ENCODE measurements around the gene PIP5K1B.

The PIP5K1B gene

GRCh38 chr9:68867066-68867465 lies 162.0 kb downstream of the PIP5K1B start:
- no peak for DNase-seq

DNA sequence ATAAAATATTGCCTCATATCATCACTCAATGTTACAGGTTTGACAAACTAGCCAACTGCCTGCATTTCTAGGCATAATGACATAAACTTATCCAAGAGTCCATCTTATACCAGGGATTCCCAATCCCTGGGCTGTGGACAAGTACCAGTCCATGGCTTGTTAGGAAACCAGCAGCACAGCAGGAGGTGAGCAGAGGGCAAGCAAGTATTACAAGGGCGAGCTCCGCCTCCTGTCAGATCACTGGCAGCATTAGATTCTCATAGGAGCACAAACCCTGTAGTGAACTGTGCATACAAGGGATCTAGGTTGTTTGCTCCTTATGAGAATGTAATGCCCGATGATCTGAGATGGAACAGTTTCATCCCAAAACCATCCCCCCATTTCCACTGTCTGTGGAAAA lies 164.0 kb downstream of the PIP5K1B start:
- DNase-seq = no peak

GRCh38 chr9:68870086-68870485 lies 165.0 kb downstream of the PIP5K1B start:
- no peak for DNase-seq

- DNase-seq = no peak
These were observed 166.2 kb downstream of the PIP5K1B start for GRCh38 chr9:68871236-68871635.

DNA sequence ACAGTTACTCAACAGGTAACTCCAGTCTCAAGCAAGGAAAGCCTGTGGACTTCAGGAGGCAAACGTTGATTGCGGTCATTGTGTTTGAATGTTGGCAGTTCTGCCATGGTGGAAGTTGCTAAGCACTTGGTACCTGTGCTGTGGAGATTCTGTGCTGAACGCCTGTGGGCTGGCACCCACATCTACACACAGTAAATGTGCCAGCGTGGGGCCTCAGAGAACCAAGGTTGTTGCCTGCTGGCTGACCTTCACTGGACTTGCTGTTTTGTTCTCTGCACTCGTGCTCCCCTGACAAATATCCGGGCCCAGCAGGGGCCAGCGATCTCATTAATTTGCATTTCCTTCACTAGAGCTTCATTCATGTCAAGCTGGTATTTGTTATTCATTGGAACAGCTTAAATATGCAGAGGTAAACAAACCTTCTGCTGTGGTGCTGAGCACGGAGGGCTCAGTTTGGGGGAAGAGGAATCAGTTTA lies 167.0 kb downstream of the PIP5K1B start:
- DNase-seq = no peak

GRCh38 chr9:68873179-68873578 lies 168.1 kb downstream of the PIP5K1B start:
- no peak for DNase-seq

GRCh38 chr9:68876273-68876672 lies 171.2 kb downstream of the PIP5K1B start:
- no peak for DNase-seq

DNA sequence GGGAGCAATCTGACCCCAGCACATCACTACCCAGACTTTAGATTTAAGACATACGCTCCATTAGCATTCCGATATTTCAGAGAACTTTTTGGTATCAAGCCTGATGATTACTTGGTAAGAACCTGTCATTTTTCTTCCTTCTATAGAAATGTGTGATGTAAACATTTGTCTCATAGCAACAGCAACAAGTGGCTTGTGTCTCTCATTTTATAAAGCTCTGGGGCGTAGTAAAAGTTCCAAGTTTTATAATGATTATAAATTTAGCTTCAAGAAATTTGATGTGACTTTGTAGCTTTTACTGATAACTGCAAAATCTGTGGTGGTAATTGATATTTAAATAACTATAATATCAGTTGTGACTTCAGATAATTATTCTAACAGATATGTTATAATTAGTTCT lies 171.6 kb downstream of the PIP5K1B start:
- DNase-seq = no peak

DNA sequence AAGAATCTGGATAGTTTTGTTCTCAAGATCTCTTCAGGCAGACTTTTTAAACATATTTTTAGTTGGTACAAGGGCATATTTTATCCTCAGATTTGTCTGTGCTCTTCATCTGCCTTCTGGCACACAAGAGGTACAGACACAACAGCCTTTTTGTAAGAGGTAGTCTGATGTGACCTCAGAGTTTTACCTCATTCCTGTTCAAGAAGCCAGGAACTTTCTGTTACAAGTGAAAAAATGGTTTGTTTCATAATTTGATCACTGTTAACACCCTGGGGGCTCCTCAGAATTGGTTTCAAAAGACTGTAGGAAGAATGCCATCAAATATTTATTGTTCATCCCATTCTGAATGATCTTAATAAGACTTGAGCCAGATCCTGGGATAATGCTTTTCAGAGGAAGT lies 172.2 kb downstream of the PIP5K1B start:
- no peak for DNase-seq

GRCh38 chr9:68878450-68878849 lies 173.4 kb downstream of the PIP5K1B start:
- no peak for DNase-seq

- no peak for DNase-seq
These were observed 178.2 kb downstream of the PIP5K1B start for GRCh38 chr9:68883224-68883623.

DNA sequence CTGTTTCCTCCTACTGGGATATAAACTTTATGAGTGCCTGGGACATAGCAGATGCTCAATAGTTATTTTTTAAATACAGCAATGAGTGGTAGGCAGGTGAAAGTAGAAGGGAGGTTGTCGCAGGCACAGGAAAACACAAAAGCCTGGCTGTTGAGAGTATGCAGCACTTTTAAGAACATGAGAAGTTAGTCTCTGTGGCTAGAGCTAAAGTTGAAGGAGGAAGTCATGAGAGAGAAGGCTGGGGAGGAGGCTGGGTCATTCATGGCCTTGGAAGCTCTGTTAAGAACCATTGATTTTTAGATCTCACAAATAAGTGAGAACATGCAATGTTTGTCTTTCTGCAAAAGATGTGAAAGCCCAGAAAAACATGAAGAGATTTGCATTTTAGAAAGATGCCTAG lies 182.2 kb downstream of the PIP5K1B start:
- no peak for DNase-seq

DNA sequence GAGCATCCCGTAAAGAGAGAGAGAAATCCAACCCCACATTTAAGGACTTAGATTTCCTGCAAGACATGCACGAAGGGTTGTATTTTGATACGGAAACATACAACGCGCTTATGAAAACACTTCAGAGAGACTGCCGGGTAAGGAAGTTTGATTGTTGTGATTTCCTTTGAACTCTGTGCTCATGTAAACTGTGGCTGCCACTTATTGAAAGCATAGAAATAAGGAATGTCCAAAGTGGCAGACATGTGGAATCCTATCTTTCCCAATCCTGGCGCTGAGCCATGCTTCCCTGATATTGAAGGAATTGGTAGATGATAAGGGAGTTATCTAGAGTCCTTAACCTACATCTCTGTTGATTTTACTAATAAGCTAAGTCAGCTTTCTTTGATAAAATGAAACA lies 189.5 kb downstream of the PIP5K1B start:
- DNase-seq = no peak

DNA sequence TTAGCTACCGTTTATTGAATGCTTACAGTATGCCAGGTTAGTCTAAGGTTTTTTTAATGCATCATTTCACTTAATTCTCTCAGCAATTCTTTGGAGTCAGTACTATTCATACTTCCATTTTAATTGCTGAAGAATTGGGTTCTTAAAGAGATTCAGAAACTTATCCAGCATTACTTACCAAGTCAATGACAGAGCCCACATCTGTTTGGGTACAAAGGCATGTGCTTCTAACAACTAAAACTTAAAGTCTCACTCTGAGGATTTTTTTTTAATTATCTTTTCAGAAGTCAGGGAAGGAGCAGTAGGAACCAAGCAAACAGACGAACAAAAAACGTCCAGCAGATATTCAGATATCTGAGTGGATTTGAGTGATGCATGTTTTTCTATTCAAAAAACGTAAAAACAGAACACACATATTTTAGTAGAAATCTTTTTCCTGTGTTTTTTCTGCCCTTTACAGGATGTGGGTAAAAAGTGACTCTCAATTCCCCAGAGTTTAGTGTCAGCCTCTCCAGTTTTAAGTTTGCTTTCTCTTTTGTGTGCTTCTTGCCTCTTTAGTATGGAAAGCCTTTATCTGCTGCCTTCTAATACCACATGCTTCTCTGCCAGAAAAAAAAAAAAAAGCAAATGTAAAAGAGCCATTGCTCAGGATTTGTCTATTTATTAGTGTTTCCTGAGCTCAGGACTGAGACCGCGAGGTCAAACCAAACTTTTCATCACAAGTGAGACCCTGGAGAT lies 190.9 kb downstream of the PIP5K1B start:
- DNase-seq = peak; percentile 10

GRCh38 chr9:68896486-68896885 lies 191.4 kb downstream of the PIP5K1B start:
- DNase-seq = no peak

GRCh38 chr9:68897577-68898145 lies 192.6 kb downstream of the PIP5K1B start:
- no peak for DNase-seq

GRCh38 chr9:68898781-68899439 lies 193.9 kb downstream of the PIP5K1B start:
- DNase-seq = no peak

GRCh38 chr9:68904454-68904853 lies 199.4 kb downstream of the PIP5K1B start:
- DNase-seq = no peak

DNA sequence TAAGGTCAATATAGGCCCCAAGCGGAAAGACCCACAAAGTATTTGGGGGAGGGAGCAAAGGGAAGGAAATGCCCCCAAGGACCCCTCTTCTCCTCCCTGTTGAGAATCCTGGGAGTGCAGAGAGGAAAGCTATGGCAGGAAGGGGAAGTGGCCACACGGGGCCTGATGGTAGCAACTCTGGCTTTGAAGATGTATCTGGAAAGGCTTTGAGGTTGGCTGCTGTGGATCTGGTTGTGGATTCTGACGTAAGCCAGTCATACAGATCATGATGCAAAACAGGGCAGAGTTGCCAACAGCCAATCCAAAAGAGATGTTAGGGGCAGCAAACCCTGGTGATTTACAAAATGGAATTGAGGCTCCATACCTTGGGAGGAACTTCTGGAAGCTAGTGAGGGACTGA lies 200.1 kb downstream of the PIP5K1B start:
- DNase-seq = no peak

- DNase-seq = no peak
These were observed 202.9 kb downstream of the PIP5K1B start for GRCh38 chr9:68907910-68908309.

- no peak for DNase-seq
These were observed 207.5 kb downstream of the PIP5K1B start for GRCh38 chr9:68912561-68912960.

GRCh38 chr9:68913054-68913453 lies 208.0 kb downstream of the PIP5K1B start:
- no peak for DNase-seq

DNA sequence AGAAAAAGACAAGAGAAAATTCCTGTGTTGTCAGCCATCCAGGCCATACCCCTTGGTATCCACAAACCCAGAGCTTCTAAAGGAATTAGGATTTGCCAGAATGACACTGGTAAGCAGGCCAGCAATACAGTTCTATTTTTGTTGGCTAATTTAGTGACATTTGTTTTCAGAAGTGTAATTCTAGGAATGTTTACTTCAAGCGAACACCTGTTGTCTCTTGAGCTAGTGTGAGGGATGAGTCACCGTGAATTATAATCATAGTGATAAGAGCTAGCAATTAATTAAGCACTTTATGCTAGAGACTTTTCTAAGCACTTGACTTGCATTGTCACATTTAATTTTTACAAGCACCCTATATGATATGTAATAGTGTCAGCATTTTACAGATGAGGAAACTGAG lies 209.7 kb downstream of the PIP5K1B start:
- DNase-seq = no peak

- DNase-seq = no peak
These were observed 214.6 kb downstream of the PIP5K1B start for GRCh38 chr9:68919661-68920060.

Data from fibroblast of skin of scalp (primary cell).